ENCODE measurements around the gene SYNPO.

DNA sequence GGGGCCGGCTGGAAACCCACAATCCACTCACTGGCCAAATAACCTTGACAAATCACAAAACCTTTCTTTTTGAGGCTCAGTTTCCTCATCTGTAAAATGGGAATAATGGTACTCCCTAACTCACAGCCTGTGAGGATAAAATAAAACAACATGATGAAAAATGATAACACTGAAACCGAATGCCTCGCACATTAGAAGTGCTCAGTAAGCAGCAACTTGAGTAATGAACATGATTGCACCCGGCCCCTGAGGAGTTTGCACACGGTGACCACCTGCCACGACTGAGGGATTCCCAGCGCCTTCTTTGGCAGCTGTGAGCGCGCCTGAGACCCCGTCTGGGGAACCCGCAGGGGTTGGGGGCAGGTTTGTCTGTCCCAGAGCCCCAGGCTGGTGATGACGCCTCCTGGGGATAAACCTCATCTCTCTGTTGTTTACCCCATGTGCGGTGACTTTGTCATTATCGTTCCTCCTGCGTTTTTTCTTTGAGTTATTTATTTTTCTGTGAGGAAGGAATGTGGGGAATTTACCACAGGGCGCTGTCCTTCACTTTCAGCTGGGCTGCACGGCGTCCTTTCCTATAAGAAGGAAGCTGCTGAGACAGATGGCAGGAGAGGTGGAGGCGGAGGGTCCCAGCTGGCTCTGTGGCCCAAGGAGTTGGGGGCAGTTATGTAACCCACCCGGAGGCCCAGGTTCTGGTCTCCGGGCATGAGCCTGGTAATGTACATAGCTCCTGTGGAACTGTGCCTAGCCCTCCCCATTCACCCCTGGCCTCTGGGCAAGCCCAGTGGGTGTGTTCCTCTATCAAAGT is 3.0 kb upstream of the SYNPO start:
- TF ChIP-seq, protein P1, sequence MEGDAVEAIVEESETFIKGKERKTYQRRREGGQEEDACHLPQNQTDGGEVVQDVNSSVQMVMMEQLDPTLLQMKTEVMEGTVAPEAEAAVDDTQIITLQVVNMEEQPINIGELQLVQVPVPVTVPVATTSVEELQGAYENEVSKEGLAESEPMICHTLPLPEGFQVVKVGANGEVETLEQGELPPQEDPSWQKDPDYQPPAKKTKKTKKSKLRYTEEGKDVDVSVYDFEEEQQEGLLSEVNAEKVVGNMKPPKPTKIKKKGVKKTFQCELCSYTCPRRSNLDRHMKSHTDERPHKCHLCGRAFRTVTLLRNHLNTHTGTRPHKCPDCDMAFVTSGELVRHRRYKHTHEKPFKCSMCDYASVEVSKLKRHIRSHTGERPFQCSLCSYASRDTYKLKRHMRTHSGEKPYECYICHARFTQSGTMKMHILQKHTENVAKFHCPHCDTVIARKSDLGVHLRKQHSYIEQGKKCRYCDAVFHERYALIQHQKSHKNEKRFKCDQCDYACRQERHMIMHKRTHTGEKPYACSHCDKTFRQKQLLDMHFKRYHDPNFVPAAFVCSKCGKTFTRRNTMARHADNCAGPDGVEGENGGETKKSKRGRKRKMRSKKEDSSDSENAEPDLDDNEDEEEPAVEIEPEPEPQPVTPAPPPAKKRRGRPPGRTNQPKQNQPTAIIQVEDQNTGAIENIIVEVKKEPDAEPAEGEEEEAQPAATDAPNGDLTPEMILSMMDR (IDR thresholded peaks at IDR 0.05; ENCODE audit: low read length), result no peak
- TF ChIP-seq EZH2 (IDR thresholded peaks at IDR 0.05; ENCODE audit: borderline replicate concordance, low read length), result no peak

Measured in OCI-LY1 (cell line).